Endothelial cell of hepatic sinusoid (primary cell): ENCODE measurements around the gene CHCHD3.

Experiments
- in situ Hi-C: cut with HindIII; loops from 2 replicates; pipeline ENCODE4 v1.10.0; 2017; ENCODE audit warnings: low sequenced_read_pairs

CHCHD3 gene

DNA sequence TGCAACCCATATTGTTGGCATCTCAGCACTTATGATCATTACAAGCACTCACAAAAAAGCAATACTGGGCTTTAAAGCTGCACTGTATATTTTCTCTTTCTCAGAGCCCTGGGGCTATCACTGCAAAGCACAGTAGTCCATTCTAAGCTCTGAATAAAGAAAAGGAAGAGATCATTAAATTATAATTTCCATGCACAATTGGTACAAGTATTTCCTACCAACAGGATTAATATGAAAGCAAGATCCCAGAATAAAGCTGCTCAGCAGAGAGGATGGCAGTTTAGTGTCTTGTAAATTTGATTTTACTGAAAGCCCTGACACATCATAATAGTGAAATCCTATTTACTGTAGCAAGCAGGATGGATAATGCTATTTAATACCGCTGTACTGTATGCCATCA, 205.3 kb downstream of the CHCHD3 start:
- in situ Hi-C loops = no loop called here

DNA sequence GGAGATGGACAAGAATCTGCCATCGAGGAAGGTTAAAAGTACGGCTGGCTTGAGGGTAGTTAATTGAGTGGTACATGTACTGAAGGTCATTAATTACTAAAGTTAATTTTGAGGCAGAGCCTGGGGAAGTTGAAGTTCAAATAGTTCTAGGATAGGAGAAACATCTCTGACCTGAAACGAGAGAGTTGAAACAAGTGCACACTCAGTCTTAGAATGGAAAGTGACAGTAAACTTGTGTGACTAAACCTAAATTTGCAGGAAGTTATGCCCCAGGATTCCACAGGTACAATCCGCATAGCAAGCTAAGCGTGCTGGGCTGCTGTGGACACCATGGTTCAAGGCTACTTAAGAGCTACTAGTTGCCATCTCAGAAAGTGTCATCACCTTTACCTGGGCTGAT, 209.9 kb downstream of the CHCHD3 start:
- in situ Hi-C loops = no loop called here

DNA sequence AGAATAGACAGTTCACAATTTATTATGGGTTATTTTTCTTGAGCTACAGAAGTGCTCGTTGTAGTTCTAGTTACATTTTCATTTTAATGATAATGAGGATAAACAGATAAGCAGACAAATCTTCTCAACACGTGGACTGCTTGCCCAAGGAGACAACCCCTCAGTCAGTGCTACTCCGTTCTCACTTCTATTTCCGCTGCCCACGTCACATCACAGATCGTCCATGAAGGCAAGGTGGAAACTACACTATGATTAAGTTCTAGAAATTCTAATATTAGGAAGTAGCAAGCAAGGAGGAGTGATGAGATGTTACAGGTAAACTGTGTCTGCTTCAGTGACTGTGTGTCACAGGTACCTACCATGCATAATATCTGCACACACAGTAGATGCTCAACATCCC, 210.5 kb downstream of the CHCHD3 start:
- in situ Hi-C loops = no loop called here

DNA sequence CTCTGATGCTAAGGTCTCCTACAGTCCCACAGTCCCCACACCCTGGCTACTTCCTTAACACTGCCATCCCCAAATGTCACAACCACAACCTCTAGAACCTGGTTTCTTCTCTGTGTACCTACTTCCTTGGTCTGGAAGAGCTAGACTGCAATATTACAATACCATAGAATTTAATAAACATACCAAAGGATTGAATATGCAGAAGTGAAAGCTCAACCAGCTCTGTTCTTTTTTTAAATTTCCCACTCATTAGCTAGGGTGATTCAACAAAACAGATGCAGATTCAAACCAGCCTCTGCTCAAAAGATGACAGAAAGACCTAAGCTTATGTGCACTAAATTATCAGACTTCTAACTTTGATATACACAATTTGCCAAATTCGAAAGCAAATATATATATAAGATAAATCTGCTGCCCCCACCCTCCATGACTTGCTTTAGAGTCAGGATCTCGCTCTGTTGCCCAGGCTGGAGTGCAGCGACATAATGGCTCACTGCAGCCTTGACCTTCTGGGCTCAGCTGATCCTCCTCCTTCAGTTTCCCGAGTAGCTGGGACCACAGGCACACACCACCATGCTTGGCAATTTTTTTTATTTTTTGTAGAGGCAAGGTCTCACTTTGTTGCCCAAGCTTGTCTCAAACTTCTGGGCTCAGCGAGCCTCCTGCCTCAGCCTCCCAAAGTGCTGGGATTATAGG, 212.6 kb downstream of the CHCHD3 start:
- in situ Hi-C loops = no loop called here

DNA sequence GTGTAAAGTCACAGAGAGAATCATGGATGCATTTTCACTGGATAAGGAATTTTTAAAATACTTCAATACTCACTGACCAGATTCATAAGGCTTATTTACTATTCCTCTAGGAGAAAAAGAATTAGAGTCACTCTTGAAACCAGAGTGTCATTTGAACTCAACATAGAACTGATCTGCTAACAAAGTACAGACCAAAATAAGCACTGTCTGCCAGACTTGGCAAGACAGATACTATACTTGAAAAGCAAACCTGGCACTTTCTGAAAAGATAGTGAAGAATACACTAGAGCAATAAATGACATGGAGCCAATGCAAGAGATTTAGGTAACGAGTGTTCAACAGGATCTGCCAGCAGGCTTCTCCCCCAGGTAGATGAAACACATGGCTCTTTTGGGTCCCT, 215.3 kb downstream of the CHCHD3 start:
- in situ Hi-C loops = no loop called here

DNA sequence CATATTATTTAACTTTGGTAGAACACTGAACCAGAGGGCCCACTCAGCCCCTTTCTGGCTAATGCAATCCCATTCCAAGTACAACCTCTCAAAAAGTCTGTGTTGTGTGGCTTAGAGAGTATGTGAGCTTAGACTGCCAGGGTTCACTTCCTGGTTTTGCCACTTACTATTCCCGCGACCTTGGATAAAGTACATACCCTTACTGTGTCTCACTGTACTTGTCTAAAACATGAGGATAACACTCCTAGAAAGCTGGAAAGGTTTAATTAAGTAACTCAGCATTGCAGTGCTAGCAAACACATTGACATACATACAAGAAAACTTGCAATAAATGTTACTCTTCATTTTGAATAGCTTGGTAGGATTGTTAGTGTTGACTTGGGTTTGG, 215.8 kb downstream of the CHCHD3 start:
- in situ Hi-C loops = no loop called here

DNA sequence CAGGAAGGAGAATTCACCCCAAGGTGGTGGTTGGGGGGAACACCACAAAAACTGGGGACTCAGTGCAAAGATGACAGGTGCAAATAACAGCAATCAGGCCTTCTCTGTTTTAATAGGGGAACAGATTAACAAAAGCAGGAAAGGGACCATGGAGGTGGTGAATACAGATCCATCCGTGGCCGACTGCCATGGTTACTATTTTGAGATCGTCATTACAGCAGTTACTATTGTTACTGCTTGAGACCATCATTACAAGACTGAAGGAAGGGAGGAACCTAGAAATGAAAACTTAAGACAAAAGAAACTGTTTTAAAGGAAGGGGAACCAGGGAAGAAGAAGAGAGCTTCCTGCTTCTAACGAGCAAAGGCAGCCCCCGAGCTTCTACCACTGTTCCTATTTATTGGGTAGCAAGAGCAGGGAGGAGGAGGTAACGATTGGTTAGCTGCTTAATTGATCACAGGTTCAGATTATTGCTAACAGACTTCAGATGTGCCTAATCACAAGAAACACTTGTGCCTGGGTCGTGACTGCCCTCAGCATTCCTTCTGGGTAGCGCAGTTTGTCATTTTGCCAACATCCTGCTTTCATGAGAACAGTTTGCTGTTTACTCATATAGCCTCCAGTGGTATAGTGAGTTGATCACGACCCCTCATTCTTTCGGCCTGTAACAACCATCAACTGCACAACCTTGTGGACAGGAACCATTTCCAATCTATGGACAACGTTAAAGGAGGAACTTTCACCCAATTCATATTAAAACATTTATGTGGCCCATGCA, 216.3 kb downstream of the CHCHD3 start:
- in situ Hi-C loops = no loop called here

DNA sequence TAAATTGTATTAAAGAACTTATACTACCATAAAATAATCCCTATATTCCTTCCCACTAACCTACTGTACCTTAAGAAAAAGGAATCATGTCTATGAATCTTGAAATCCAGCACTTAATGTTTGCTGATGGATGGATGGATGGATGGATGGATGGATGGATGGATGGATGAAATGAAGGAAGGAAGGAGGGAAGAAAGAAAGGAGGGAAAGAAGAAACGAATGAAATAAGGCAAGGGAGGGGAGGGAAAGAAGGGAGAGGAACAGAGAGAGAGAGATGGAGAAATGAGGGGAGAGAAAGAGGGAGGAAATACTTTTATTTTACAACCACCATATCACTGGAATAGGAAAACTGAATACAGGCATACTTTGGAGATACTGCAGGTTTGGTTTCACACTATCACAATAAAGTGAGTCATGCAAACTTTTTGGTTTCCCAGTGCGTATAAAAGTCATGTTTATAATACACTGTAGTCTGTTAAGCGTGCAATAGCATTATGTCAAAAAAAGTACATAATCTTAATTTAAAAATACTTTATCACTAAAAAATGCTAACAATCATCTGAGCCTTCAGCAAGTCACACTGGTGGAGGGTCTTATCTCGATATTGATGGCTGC, 219.8 kb downstream of the CHCHD3 start:
- in situ Hi-C loops = no loop called here

DNA sequence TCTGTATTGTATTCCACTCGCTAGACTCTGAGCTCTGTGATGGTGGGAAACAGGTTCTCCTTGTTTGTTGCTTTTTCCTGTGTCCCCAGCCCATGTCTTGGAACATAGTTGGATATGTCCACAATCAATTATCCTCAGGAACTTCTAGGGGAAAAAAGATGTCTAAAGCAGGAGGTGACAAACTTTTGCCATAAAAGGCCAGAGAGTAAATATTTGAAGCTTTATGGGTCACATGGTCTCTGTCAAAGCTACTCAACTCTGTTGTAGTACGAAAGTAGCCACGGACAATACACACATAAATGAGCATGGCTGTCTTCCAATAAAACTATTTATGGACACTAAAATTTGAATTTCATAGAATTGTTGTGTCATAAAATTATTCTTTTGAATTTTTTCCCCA, 220.5 kb downstream of the CHCHD3 start:
- in situ Hi-C loops = no loop called here

DNA sequence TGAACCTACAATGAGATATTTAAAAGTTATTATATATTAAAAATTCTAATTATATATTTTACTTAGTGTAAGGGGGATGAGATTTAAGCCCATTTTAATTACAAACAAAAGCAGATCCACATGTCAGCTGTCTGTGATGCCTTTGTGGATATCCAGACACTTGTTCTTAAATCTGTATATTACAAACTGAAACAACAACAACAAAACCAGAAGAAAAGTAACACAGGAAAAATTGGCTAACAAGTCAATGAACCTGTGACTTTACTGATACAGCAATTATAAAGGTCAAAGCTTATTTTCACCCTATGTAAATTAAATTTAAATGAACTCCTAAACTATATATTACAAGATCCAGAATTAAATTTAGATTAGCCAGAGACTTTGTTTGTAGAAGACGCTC, 222.7 kb downstream of the CHCHD3 start:
- in situ Hi-C loops = no loop called here

DNA sequence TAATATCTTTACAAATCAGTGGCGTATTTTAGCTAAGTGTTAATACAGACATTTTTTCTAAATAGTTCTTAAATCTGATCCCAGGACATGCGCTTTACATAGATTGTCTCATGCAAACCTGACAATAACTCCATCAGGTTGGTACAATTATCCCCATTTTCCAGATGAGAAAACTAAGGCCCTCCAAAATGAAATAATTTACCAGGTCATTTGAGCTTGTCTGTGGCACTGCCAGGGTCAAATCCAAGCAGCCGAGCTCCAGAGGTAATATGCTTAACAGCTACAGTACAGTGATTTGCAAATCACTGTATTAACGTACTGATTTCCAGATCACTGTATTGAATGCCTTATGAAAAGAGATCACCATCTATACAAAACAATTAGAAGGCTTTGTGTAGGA, 223.1 kb downstream of the CHCHD3 start:
- in situ Hi-C loops = no loop called here

DNA sequence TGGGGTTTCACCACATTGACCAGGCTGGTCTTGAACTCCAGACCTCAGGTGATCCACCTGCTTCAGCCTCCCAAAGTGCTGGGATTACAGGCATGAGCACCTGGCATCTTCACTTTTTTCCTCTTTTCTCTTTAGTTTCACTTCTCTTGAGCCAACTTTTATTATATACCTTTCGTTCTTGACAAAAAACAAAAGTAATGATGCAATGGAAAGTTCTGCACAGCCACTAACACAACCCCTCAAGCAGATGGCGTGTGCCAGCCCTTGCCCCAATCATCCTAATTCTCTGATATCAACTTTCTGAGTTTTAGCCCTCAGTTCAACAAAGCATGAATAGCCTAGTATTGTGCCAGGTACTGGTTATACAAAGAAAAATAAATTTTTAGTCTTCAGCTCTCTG, 223.6 kb downstream of the CHCHD3 start:
- in situ Hi-C loops = no loop called here

DNA sequence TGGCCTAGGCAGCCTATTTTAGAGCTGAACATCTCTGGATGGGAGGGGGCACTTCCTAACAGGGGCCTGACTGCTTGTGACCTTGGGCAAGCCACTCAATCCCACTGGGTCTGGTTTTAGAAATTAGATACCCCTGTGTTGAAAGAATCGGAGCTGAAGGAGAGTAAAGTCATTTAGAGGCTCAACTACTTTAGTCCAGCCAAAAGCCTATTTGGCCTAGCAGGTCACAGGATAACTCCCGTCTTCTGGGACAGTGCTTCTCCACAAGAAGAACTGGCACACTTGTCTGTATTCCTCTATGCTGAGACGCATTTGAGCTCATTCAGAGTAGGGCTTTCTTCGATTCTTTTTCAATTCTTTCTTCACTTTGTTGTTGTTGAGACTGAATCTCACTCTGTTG, 224.2 kb downstream of the CHCHD3 start:
- in situ Hi-C loops = no loop called here

DNA sequence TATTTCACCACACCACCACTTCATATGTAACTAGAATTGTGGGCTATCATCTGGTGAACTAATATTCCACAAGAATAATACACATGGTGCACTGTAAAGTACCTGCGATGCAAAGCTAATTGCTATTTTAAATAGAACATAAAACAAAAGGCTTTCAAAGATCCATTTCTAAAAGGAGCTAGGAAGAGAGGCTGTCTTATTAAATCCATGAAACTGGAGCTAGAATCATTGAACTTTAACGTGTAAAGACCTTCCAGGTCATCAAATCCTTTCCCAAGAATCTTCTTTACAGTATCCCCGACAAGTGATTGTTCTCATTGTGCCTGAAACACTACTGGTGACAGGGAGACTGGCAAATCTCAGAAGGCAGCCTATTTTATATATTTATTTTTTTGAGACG, 224.9 kb downstream of the CHCHD3 start:
- in situ Hi-C loops = no loop called here

DNA sequence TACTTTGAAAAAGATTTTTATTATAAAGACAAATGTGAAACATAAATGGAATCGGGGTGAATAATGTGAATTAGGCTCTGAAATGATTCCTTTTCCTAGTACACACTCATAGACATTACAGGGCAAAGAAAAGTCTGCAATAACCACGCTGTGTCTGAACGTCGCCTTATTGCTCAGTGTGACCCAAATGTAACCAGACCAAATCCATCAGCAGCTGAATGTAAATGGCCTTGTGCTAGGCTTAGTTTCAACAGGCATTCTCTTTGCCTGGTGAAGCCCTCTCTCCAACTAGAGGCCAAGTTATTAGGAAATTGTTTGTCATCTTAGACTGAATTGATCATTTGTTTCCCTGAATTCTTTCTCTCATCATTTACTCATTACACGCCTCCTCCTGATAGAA, 225.5 kb downstream of the CHCHD3 start:
- in situ Hi-C loops = no loop called here

DNA sequence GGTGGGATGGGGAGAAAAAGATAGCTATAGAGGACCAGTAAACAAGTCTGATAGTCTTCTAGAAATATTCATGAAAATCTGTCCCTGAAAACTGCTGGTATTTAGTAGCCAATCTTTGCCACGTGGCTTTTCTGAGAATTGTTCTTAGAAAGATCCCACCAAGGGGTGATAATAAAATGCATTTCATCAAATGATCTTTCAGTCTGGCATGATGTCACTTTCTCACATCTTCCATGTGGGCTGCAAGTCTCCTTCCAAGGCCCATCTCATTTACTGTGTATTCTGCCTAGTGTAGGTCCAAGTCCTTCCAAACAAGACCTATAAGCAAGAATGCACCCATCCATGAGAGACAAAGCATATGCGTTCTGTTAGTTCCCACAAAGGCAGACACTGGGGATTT, 226.0 kb downstream of the CHCHD3 start:
- in situ Hi-C loops = no loop called here

DNA sequence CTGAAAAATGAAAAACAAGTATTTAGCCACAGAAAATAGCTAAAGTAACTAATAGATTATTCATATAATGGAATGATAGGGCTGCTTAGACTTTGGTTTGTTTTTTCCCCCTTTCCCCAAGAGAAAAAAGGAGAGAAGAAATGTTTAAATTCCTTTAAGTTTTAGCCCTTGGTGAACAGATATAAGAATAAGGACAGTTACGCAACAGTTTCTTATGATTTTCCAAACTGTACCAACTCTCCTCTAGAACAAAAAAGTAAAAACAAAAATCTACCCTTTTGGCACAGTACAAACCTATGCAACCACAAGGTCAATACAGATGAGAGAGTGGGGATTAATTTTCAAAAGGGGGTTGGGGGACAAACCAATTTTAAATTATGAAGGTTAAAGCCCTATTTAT, 227.7 kb downstream of the CHCHD3 start:
- in situ Hi-C loops = no loop called here

DNA sequence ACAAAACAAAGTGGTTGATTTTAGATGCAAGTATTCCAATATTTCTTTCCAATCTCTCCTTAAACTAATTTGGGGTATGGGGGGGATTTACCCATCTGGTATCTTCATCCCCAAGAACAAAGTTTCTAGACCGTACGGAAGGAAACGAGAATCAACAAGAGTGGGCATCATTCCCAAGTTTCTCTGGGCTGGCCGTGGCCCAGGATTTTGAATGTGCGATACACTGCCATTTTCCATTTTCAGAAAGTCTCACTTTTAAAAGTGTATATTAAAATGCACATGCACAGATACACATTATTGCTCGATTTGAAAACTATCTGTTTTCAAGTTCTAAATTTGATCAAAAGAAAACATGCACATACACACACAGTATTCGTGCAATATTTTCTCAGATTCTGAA, 234.5 kb downstream of the CHCHD3 start:
- in situ Hi-C loops = no loop called here

DNA sequence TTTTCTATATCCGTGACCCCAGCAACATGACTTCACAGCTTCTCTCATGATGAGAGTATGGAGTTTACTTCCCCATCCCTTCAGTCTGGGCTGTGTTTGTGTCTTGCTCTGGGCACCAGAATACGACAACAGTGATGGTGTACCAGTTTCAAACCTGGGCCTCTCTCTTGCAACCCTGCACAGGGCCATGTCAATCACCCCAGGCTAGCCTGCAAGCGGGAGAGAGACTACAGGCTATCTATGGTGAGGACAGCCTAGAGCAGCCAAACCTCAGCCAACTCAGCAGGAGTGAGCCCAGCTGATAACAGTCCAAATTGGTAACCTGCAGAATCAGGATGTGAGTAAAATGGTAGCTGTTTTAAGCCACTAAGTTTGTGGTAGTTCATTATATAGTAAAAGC, 235.8 kb downstream of the CHCHD3 start:
- in situ Hi-C loops = no loop called here

DNA sequence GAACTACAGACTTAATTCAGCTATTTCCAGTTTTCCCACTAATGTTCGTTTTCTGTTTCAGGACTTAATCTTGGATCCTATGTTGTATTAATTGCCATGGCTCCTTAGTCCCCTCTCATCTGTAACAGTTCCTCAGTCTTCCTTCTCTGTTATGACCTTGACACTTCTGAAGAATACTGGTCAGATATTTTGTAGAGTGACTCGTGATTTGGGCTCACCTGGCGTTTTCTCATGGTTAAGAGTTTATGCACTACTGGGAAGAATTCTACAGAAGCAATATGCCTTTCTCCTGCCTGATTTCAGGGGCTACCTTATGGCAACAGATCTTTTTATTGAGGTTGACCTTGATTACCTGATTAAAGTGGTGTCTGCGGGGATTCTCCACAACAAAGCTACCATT, 239.4 kb downstream of the CHCHD3 start:
- in situ Hi-C loops = no loop called here

DNA sequence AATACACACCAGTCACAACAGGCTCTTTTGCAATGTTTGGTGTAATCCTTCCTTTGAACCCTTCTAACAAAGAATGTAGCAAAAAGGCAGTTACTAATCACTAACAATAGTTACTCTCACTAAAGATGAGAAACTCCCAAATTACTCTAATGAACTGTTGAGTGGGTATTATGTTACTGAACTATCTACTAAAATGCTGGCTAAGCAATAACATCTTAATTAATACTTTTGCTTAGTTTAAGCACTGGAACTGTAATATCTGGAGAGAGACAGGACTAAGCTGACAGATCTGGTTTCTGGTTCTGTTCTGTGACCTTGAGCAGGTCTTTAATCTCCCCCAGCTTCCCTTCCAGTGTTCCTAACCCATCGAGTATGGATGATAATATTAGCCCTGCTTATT, 241.7 kb downstream of the CHCHD3 start:
- in situ Hi-C loops = no loop called here

DNA sequence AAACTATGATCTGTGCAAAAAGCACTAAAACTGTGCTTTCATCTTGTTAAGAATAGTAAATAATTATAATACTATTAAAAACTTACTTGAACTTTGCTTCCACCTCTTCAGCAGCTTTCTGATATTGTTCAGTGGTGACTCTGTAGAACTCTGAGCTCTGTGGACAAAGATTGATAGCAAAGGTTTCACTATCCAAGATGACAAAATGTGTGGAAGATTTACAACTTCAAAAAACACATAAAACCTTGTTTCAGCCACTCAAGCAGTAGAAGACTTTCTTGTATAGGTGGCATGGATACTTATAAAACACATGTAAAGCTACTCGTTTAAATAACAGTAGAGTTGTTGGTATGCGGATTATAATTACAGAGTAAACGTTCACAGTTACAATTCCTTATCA, 243.6 kb downstream of the CHCHD3 start:
- in situ Hi-C loops = no loop called here
